GM15510 (cell line): Measurements from ENCODE around the gene NANS.

ENCODE experiments used
- POLR2A ChIP-seq: IDR thresholded peaks from 3 replicates; pipeline ENCODE4 v1.6.1; 2011; ENCODE audit warnings: borderline replicate concordance; ENCODE audit not compliant: insufficient read length; ENCODE audit errors: extremely low read depth

NANS gene

DNA sequence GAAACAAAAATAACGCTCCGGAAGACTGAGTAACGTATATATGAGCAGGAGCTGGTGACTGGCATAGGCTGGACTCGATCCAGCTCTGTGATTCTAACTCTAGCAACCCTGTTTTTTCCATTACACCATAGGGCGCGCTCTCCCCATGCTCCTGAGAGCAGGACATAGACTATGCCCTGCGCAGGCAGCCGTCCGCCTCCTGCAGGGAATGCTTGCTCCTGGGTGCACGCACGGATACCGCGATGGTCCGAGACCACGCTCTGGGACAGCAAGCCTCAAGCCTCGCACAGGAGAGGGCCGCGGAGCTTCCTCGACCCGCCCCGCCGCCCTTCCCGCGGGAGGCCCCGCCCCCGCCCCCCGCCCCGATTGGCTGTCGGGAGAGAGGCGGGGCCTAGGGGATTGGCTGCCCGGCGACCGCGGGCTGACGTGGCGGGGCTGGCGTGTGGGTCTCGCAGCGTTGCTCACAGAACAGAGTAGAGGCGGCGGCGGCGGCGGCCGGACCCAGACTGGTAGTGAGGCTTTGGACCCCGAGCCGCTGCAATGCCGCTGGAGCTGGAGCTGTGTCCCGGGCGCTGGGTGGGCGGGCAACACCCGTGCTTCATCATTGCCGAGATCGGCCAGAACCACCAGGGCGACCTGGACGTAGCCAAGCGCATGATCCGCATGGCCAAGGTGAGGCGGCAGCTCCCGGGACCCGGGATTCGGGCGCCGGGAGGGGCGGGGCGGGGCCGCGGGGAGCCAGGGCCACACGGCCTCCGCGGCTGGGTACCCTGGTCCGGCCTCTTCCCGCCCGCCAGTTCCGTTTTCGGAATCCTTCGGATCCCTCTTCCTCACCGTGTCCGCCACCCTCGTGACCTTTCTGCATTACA lies at the start of gene NANS:
TSS of gene NANS (plus strand) at position 464 of the 869 bp plus-strand sequence. CDS start at position 541, 77 bp downstream.
- peak; percentile 97 for TF ChIP-seq POLR2A

- no peak for TF ChIP-seq POLR2A
These were observed 49.1 kb upstream of the NANS start for GRCh38 chr9:98007251-98007928.

DNA sequence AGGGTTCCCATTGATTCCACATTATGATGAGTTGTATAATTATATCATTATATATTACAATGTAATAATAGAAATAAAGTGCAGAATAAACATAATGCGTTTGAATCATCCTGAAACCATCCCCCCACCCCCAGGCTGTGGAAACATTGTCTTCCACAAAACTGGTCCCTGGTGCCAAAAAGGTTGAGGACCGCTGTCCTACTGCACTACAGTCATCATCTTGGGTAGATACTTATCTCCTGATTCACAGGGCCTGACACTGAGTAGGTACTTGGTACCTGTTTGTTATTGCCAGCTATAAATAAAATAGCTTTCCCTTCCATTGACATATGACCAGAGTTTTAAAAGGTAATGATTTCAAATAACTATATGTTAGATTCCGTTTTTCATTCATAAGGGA lies 47.8 kb upstream of the NANS start:
- no peak for TF ChIP-seq POLR2A

DNA sequence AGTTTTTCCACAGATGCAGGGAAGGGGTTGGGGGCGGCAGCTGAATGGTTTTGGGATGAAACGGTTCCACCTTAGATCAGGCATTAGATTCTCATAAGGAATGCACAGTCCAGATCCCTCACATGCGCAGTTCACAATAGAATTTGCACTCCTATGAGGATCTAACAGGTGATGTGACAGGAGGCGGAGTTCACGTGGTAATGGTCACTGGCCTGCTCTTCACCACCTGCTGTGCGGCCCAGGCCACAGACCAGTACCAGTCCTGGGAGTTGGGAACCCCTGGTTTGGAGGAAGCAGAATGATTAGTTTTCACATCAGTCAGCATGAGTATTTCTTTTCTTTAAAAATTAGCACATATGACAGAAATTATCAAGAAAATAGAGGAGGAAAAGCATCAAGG lies 47.1 kb upstream of the NANS start:
- no peak for TF ChIP-seq POLR2A

DNA sequence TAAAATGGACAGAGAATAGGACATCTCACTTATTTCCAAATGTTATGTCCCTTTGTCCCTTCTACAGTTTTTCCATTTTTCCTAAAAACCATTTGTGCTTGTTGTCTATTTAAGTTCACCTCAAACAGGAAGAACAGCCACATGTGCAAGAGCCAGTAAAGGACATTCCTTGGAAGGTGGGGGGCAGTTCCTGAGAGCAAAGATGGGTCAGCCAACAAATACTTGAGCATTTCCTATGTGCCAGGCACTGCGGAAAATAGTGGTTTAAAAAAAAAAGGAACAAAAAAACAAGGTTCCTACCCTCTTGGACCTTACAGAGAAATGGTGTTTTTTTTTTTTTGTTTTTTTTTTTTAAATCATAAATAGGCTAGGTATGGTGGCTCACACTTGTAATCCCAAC lies 46.6 kb upstream of the NANS start:
- TF ChIP-seq POLR2A, result no peak

- TF ChIP-seq POLR2A, result no peak
These were observed 46.1 kb upstream of the NANS start for GRCh38 chr9:98010445-98010844.

GRCh38 chr9:98011122-98011521 lies 45.4 kb upstream of the NANS start:
- no peak for TF ChIP-seq POLR2A

- TF ChIP-seq POLR2A, result no peak
These were observed 40.3 kb upstream of the NANS start for GRCh38 chr9:98016137-98016680.

GRCh38 chr9:98017306-98017705 lies 39.2 kb upstream of the NANS start:
- TF ChIP-seq POLR2A, result no peak

- TF ChIP-seq POLR2A, result no peak
These were observed 38.2 kb upstream of the NANS start for GRCh38 chr9:98018347-98018746.

GRCh38 chr9:98019098-98019497 lies 37.4 kb upstream of the NANS start:
- TF ChIP-seq POLR2A, result no peak

DNA sequence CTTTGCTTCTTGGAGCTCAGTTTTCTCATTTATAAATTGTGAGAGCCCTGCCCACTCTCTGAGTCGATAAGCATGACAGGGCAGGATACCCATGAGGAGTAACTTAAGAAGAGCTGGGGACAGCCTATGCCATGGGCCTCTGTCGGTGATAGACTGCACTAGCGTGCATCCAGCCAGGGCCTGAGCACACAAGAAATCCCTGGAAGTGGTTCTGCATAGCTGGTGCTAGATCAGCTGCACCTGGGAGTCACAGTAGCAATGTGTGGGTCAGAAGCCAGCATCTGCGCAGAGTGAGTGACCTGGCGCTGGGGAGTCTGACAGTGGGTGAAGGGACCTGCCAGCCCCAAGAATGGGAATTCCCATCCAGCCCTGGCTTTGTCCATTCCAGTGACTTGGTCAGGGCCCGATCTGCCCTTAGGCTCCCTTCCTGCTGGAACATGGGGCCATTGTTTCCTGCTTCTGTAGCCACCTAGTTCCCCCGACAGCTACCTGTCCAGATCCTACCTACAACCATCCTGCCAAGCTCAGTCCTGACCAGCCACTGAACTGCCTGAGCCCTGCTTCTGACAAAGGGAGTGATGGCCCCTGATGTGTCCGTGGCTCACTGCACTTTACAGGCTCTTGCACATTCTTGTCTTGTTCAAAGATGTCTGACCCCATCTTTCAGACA lies 35.9 kb upstream of the NANS start:
- no peak for TF ChIP-seq POLR2A

- no peak for TF ChIP-seq POLR2A
These were observed 35.1 kb upstream of the NANS start for GRCh38 chr9:98021306-98022040.

- no peak for TF ChIP-seq POLR2A
These were observed 34.1 kb upstream of the NANS start for GRCh38 chr9:98022447-98022846.
